HL-60 (cell line): ENCODE data around the gene NLGN1.

Experiments used
- CTCF ChIP-seq: IDR thresholded peaks from one replicate; pipeline ENCODE4 v1.5.1; 2011; ENCODE audit warnings: low read length, control low read depth, inconsistent platforms; ENCODE audit not compliant: insufficient read depth
- GABPA ChIP-seq: IDR thresholded peaks from 2 replicates; pipeline ENCODE4 v1.6.1; 2012; ENCODE audit warnings: low read depth
- POLR2AphosphoS5 ChIP-seq: IDR thresholded peaks from 2 replicates; pipeline ENCODE4 v1.6.1; 2012; ENCODE audit warnings: low read depth
- REST ChIP-seq: IDR thresholded peaks from 2 replicates; pipeline ENCODE4 v1.6.1; 2012; ENCODE audit warnings: low read depth; ENCODE audit not compliant: insufficient replicate concordance
- SPI1 ChIP-seq: IDR thresholded peaks from 2 replicates; pipeline ENCODE4 v1.6.1; 2012; ENCODE audit warnings: low read depth, mild to moderate bottlenecking, borderline replicate concordance

GRCh38 chr3:174110761-174111160, 713.2 kb downstream of the NLGN1 start:
- TF ChIP-seq CTCF (no peak), POLR2AphosphoS5 (no peak), REST (no peak), GABPA (no peak), SPI1 (no peak)
